Stimulated activated CD4-positive, alpha-beta T cell treated with anti-CD3 and anti-CD28 coated beads, TNF-alpha, amount 100 ng/mL, for 4 hours (primary cell): ENCODE measurements around the gene TDRD10.

Experiments
- DNase-seq, 3 experiments: peaks; one replicate each; pipeline ENCODE4 v3.0.0-alpha.2; 2020; ENCODE audit warnings: low read depth in 3 of 3

TDRD10 gene, protein sequence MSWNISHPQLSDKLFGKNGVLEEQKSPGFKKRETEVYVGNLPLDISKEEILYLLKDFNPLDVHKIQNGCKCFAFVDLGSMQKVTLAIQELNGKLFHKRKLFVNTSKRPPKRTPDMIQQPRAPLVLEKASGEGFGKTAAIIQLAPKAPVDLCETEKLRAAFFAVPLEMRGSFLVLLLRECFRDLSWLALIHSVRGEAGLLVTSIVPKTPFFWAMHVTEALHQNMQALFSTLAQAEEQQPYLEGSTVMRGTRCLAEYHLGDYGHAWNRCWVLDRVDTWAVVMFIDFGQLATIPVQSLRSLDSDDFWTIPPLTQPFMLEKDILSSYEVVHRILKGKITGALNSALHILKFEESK

DNA sequence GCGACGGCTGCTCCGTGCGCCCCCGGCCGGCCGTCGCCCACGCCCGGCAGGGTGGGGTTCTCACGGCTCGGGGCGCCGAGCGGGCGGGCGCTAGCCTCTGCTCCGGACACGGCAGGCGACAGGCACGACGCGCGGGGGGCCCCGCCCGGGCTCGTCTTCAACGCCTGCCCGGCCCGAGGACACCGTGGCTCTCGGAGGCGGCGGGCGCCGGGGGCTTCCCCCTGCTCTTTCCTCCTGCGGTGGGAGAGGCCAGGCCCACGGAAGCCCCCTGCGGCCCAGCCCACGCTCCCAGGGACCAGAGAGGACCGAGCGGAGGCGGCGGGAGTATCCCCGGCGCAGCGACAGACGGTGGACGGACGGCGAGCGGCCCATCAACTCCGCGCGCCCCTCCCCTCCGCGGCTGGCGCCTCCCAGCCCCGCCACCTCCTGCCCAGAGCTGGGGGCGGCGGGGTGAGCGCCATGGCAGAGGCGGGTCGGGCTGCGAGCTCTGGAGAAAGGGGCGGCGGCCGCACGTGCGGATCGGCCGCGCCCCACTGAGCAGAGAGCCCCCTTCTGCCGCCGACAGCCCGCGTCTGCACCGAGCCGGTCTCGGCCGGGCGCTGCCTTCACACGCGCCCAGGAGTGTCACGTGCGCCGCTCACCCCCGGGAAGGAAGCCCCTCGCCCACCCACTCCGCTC is at the start of gene TDRD10, which contains the start of gene SHE:
Gene TDRD10 (plus strand): TSS at position 154 of the 678 bp plus-strand sequence. CDS start 4,685 bp downstream, outside the sequence.
Gene SHE (minus strand): TSS at position 347 of the 678 bp plus-strand sequence. CDS start 386 bp downstream, outside the sequence.
- DNase-seq, result no peak

DNA sequence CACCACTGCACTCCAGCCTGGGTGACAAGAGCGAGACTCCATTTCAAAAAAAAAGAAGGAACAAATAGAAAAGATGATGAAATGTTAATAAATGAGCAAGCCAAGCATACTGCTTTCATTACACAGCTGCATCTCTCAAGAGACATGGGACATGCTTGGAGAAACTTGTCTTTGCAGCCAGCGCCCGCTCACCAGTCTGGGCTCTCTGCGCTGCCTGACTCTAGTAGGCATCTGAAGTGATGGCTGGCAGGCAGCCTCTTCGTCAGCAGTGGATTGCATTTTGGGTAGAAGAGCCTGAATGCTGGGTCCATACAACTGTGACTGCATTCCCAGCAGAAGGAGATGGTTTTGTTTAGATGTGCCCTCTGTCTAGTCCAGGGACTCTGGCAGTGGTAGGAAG is 48.9 kb upstream of the TDRD10 start:
- no peak for DNase-seq

DNA sequence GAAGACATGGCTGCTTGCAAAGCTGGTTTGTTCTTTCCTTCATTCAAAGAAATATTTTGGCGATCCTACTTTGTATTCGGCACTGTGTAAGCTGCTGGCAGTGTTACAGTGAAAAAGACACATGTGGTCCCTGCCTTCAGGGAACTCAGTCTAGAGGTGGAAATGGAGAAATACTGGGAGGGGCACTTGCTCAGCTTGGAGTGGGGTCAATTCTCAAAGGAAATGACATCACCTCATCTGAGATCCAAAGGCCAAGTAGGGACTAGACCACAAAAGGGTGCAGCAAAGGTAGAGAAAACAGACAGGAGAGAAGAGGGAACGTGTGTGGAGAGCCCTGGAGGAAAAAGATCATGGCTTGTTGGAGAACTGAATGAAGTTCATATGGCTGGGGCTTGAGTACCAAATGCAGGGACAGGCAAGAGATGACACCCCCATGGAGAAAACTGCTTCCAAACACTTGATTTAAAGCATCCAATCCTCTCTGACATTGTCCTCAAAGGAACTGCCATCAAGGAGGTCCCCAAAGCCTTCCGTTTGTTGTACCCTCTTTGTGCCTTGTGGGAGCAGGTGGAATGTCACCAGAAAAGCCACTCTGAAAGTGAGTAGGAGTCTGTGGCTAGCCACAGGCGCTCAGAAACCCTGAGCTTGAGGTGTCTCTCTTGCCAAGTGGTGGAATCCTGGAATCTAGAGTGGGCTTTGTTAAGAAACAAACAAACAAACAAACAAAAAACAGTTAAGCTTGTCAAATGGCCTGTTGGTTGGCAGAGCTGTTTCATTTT is 48.3 kb upstream of the TDRD10 start:
- DNase-seq, result no peak

DNA sequence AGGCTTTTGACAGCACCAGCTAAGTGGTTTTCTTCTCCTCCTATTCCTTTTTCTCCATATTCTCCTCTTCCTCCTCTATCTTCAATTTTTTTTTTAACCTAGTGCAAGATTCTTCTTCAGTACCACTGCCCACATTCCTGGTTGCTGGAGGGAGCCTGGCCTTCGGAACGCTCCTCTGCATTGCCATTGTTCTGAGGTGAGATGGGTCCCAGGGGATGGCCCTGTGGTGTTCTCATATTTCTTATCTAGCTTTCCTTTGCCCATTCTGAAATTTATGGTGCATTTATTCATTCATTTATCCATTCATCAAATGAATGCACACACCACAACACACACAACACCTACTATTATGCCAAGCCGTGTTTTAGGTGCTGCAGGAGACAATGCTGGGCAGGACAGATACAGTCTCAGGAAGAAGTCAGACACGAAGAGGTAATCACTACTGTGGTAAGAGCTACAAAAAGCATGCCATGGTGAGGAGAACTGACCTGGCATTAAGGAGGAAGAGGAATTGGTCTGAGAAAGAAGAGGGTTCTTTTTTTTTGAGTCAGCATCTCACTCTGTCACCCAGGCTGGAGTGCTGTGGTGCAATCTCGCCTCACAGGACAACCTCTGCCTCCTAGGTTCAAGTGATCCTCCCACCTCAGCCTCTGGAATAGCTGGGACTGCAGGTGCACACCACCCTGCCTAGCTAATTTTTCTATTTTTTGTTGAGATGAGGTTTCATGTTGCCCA is 47.5 kb upstream of the TDRD10 start:
- no peak for DNase-seq

DNA sequence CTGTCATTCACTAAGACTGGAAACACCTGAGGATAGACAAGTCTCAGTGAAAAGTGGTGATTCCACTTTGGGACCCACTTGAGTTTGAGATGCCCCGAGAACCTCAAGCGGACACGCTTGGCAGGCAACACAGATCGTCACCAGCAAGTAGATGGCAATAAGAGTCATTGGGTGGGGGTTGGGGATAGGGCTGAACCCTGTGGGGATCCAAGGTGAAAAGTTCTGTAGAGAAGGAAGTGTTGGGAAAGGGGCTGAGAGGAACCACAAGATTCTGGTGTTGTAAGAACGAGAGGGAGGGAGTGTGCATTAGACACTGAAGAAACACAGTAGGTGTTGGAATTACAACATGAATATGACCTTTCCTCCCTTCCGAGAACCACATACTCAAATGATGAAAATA is 45.4 kb upstream of the TDRD10 start:
- no peak for DNase-seq

DNA sequence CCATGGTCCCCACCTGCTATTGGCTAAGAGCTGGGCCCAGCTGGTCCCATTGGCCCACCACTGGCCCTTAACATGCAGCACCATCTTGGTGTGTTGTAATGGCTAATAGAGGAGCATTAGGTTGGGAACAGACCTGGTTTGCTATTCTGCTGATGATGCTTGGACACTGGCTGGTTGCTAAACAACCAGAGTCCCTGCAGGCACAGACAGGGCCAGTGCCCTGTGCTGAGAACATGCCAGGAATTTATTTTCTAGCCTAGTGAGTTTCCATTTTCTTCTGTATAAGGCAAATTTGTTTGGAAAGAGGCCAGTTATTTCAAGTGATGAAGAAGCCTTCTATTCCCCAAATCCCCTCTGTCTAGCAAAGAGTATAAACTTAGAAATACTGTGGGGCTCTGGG is 42.9 kb upstream of the TDRD10 start:
- no peak for DNase-seq

DNA sequence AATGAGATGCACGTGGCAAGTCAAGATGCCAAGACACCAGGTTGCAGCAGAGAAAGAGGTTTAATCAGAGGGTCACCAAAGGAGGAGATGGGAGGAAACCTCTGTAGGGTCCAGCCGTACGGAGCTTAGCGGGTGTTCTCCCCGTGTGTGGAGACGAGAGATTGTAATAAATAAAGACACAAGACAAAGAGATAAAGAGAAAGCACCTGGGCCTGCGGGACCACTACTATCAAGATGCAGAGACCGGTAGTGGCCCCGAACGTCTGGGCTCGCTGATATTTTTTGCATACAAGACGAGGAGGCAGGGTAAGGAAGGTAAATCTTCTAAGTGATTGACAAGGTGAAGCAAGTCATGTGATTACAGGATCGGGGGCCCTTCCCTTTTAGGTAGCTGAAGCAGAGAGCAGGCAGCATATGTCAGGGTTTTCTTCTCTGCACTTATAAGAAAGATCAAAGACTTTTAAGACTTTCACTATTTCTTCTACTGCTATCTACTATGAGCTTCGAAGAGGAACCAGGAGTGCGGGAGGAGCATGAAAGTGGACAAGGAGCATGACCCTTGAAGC is 41.2 kb upstream of the TDRD10 start:
- no peak for DNase-seq

DNA sequence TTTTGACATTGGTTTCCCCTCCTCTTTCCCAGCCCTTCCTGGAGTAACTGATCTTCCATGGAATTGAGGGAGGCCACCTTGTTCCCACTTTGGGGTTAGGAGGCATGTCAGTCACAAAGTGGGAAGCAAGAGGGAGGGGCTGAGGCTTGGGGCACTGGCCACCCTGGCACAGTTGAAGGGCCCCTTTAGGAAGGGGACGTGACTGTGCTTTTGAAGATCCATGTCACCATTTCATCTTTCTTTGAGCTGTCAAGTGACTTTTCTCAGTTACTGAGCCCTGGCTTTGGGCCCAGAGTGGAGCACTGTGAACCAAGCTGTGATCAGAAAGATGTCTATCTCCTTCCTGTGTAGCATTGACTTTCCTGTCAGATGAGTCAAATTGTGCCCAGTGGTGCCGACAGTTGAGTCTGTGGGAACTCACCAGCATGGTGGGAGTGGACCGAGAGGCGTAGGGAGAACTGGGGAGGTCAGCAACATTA is 38.5 kb upstream of the TDRD10 start:
- peak in 2 of 3 experiments; percentile 35 to 38 for DNase-seq

DNA sequence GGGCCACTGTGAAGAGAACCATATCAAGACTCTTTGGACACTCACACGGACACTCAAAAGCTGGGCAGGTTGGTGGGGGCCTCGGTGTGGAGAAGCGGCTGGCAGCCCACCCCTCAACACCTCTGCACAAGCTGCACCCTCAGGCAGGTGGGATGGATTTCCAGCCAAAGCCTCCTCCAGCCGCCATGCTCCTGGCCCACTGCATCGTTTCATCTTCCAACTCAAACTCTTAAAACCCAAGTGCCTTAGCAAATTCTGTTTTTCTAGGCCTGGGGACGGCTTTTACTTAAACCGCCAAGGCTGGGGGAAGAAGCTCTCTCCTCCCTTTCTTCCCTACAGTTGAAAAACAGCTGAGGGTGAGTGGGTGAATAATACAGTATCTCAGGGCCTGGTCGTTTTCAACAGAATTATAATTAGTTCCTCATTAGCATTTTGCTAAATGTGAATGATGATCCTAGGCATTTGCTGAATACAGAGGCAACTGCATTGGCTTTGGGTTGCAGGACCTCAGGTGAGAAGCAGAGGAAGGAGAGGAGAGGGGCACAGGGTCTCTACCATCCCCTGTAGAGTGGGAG is 36.3 kb upstream of the TDRD10 start:
- no peak for DNase-seq

DNA sequence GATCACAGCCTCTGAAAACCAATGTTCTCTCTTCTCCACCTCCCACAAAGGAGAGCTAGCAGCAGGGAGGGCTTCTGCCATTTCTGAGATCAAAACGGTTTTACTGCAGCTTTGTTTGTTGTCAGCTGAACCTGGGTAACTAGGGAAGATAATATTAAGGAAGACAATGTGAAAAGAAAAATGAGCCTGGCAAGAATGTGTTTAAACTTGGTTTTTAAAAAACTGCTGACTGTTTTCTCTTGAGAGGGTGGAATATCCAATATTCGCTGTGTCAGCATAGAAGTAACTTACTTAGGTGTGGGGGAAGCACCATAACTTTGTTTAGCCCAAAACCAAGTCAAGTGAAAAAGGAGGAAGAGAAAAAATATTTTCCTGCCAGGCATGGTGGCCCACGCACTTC is 35.8 kb upstream of the TDRD10 start:
- no peak for DNase-seq

DNA sequence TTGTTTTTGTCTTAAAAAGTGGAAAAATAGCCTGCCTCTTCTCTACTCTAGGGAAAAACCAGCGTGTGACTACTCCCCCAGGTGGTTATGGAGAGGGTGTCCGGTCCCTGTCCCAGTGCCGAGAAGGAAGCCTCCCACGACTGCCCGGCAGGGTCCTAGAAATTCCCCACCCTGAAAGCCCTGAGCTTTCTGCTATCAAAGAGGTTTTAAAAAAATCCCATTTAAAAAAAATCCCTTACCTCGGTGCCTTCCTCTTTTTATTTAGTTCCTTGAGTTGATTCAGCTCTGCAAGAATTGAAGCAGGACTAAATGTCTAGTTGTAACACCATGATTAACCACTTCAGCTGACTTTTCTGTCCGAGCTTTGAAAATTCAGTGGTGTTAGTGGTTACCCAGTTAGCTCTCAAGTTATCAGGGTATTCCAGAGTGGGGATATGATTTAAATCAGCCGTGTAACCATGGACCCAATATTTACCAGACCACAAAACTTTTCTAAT is 35.0 kb upstream of the TDRD10 start:
- DNase-seq, result no peak

DNA sequence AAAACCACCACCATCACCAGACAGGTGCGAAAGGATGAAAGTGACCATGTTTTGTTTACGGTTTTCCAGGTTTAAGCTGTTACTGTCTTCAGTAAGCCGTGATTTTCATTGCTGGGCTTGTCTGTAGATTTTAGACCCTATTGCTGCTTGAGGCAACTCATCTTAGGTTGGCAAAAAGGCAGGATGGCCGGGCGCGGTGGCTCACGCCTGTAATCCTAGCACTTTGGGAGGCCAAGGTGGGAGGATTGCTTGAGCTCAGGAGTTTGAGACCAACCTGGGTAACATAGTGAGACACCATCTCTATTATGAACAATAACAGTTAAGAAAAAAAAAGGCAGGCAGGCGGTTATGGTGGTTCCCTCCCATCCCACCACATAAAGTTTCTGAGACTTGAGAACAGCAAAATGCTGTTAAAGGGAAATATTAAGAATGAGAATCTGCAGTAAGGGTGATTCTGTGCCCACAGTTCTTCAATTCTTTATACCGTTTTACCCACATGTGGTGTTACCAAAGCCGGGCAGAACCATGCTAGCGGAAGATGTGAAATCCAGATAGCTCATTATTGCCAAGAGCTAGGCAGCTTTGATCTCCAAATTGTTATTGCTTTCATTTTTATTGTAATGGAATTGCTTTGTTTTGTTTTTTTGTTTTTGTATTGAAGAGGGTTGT is 34.5 kb upstream of the TDRD10 start:
- DNase-seq, result no peak

DNA sequence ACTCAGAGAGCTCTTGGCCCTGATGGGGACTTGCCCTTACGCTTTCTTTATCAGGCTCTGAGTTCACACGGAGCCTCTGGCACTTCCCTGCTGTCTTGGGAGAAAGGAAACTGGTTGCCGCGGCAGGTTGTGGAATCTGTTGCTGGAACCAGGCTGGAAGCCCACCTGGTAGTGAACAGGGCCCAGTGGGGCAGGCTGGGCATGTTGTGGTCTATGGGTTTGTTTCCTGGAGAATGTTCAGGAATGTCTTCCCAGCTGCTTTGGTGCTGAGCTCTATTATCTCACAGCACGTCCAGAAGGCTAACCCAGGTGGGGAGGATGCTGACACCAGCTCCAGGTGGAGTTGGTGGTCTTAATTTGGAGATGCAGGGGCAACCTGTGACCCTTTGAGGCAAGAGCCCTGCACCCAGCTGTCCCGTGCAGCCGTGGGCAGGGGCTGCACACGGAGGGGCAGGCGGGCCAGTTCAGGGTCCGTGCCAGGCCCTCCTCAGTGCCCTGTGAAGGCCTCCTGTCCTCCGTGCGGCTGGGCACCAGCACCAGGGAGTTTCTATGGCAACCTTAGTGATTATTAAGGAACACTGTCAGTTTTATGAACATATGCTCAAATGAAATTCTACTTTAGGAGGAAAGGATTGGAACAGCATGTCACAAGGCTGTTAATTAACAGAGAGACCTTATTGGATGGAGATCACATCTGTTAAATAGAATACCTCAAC is 33.3 kb upstream of the TDRD10 start:
- no peak for DNase-seq

DNA sequence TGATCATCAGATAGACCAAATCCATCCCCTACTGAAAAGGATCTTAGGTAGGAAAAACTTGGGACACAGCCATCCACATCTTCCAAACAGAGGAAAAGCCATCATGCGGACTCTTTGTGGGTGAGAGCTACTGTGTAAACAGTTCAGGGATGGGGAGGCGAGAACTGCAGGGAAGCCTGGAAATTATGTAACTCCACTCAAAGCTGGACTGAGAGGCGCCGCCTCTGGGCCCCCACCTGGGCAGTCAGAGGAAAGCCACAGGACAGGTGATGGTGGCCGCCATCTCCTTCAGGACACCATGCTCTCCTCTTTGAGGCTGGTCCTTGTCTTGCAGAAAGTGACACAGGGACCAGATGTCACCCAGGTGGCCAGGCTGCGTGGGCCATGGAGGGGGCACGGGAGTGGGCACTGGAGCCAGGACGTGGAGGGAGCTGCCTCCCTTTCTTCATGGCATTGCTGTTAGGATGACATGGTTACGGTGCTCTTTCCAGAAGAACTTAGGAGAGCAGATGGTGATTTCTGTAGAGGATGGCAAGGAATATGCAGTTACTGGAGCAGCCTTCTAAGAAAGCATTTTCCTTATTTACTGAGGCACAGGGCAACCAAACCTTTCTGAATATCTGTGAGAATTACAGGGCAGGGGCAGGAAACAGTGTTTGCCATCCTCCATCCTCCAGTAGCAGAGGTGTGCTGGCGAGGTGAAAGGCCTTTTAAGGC is 32.0 kb upstream of the TDRD10 start:
- DNase-seq, result no peak

DNA sequence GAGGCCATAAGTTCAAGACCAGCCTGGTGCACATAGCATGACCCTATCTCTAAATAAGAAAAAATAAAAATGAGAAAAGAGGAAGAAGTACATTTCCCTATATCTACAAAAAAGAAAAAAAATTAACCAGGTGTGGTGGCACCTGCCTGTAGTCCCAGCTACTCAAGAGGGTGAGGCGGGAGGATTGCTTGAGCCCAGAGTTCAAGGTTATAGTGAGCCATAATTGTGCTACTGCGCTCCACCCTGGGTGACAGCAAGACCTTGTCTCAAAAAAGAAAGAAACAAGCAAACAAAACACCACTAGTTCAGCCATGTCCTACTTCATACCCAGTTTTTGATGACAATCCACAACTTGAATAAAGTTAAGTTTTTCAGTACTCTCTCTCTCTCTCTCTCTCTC is 30.7 kb upstream of the TDRD10 start:
- DNase-seq, result no peak

DNA sequence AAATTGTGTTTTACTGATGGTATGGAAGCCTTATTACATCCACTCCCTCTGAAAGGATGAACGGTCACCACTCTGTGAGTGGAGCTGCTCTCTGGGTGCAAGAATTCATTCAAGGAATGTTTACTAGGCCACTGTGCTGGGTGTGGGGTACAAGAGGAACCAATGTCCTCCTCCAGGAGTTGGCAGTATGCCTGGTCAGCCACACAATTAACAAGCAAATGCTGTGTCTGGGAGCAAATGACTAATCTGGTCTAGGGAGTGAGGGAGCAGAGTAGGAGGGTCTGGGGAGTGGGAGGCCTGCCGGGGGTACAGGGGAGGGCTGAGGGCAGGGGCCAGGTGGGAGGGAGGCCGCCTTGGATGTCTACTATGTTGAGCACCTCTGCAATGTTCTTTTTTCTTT is 27.2 kb upstream of the TDRD10 start:
- no peak for DNase-seq

DNA sequence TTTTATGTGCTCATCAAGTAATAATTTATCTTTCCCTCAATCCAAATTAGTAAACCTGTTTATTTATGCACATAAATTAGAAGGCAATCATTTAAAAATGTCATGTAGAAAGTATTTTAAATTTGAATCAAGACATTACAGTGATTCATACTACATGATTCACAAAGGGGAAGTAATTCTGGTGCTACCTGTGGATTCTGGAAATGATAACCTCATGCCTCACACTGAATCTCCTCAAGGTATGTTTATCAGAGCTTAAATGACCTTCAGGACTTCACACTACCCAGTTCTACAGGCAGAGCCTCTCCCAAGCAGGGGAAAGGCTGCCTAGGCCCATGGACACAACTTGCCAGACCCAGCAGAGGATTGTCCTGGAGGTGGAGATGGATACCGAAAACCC is 25.2 kb upstream of the TDRD10 start:
- DNase-seq, result no peak

DNA sequence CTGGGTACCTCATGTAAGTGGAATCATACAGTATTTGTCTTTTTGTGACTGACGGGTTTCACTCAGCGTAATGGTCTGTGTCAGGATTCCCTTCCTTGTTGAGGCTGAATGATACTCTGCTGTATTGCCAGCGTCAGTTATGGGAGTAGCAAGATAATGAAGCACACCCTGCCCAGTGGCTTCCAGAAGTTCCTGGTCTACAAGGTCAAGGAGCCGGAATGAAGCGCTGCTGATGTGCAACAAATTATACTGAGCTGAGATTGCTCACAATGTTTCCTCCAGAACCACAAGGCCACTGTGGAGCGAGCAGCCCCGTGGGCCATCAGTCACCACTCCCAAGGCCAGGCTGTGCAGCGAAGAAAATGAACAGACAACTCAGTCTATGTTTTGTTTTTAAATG is 24.0 kb upstream of the TDRD10 start:
- no peak for DNase-seq

DNA sequence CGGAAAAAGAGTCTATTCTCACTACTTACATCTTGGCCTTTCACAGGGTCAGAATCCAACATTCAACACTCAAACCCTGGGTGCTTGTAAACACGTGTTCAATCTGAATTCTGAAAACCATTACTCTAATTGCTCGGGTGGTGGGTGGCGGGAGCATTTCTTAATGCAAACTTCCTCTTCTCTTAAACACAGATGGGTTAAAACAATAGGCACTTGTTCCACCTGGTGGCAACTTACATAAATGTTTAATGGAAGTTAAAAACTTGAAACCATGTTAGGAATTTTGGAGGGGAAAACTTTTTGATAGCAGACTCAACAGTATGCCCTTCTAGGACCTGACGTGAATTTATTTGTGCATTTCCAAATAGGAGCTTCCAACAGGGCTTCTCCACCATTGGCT is 23.4 kb upstream of the TDRD10 start:
- DNase-seq, result no peak
